ENCODE results near the gene XPNPEP1.

- TF ChIP-seq, protein P1, sequence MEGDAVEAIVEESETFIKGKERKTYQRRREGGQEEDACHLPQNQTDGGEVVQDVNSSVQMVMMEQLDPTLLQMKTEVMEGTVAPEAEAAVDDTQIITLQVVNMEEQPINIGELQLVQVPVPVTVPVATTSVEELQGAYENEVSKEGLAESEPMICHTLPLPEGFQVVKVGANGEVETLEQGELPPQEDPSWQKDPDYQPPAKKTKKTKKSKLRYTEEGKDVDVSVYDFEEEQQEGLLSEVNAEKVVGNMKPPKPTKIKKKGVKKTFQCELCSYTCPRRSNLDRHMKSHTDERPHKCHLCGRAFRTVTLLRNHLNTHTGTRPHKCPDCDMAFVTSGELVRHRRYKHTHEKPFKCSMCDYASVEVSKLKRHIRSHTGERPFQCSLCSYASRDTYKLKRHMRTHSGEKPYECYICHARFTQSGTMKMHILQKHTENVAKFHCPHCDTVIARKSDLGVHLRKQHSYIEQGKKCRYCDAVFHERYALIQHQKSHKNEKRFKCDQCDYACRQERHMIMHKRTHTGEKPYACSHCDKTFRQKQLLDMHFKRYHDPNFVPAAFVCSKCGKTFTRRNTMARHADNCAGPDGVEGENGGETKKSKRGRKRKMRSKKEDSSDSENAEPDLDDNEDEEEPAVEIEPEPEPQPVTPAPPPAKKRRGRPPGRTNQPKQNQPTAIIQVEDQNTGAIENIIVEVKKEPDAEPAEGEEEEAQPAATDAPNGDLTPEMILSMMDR (IDR thresholded peaks at IDR 0.05; ENCODE audit: poor library complexity, severe bottlenecking), result no peak
- TF ChIP-seq POLR2AphosphoS5 (IDR thresholded peaks at IDR 0.05) (no peak), EZH2 (IDR thresholded peaks at IDR 0.05; ENCODE audit: borderline replicate concordance, insufficient read depth, low read length, poor library complexity, severe bottlenecking) (no peak), RAD21 (conservative IDR thresholded peaks at IDR 0.05) (no peak), EP300 (conservative IDR thresholded peaks at IDR 0.05; ENCODE audit: poor library complexity, severe bottlenecking) (no peak), TAF1 (IDR thresholded peaks at IDR 0.05; ENCODE audit: low read depth) (no peak), REST (IDR thresholded peaks at IDR 0.05; ENCODE audit: borderline replicate concordance) (no peak), MXI1 (conservative IDR thresholded peaks at IDR 0.05; ENCODE audit: poor library complexity, severe bottlenecking) (no peak), SMC3 (conservative IDR thresholded peaks at IDR 0.05; ENCODE audit: poor library complexity) (no peak)
Observed at GRCh38 chr10:109895848-109896247, 27.5 kb downstream of the XPNPEP1 start.

Data from neural cell (in vitro differentiated cells).